Transverse colon (tissue), 4 donors: Measurements from ENCODE around the gene DHRS9.

Experiments
- EP300 ChIP-seq: sonication (generic); formaldehyde crosslinking; IDR thresholded peaks from one replicate; pipeline ENCODE4 v1.6.1; 2017; ENCODE audit warnings: antibody characterized with exemption, low read depth
- POLR2A ChIP-seq: fragments of 450-650 bp; IDR thresholded peaks from one replicate; pipeline ENCODE4 v1.6.1; 2016; ENCODE audit warnings: antibody characterized with exemption, mild to moderate bottlenecking, moderate library complexity
- POLR2AphosphoS5 ChIP-seq, 3 donors: sonication (generic); formaldehyde crosslinking; IDR thresholded peaks; one replicate each; pipeline ENCODE4 v1.6.1; 2016; ENCODE audit warnings: antibody characterized with exemption in 3 of 3
- TF ChIP-seq, protein P1 (sequence below), 5 experiments: fragments of 200-600 bp in 3 of 5; fragments of 450-650 bp in 2 of 5; sonication (generic) in 3 of 5; IDR thresholded peaks; 1 replicate in 2 of 5; 2 replicates in 3 of 5; pipeline ENCODE4 v1.5.1; 2016 to 2017; ENCODE audit warnings: antibody characterized with exemption in 5 of 5, inconsistent platforms in 3 of 5, mild to moderate bottlenecking in 2 of 5, moderate library complexity in 1 of 5

DNA sequence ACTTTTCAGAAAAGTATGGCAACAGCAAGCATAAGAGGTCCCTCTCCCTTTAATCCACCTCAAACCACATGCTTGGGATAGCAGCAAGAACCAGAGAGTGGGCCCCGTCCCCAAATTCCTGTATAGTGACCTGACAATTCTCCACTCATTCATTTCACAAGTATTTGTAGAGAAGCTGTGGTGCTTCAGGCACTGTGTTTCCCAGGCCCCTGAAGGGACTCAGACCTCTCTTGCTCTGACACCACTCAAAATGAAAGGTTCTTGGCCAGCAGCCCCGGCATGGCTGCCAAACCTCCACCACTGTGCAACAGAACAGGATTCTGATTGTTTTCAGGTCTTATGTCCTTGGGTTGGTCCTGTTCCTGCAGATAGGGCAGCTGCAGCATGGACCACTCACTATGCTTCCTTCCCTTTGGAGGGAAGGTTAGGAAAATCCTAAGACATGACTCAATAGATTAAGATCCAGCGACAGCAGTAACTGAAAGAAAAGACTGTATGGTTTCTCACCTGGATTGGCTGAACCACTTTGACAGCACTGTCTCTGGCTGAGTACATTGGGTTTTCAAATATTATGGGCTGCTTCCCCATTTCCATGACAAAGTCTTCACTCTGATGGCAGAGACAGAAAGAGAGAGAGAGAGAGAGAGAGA, 67.6 kb downstream of the DHRS9 start:
- no peak for TF ChIP-seq POLR2A
- TF ChIP-seq, protein P1, sequence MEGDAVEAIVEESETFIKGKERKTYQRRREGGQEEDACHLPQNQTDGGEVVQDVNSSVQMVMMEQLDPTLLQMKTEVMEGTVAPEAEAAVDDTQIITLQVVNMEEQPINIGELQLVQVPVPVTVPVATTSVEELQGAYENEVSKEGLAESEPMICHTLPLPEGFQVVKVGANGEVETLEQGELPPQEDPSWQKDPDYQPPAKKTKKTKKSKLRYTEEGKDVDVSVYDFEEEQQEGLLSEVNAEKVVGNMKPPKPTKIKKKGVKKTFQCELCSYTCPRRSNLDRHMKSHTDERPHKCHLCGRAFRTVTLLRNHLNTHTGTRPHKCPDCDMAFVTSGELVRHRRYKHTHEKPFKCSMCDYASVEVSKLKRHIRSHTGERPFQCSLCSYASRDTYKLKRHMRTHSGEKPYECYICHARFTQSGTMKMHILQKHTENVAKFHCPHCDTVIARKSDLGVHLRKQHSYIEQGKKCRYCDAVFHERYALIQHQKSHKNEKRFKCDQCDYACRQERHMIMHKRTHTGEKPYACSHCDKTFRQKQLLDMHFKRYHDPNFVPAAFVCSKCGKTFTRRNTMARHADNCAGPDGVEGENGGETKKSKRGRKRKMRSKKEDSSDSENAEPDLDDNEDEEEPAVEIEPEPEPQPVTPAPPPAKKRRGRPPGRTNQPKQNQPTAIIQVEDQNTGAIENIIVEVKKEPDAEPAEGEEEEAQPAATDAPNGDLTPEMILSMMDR (IDR thresholded peaks at IDR 0.05) = no peak
- no peak for TF ChIP-seq POLR2AphosphoS5 (IDR thresholded peaks at IDR 0.05)
- no peak for TF ChIP-seq EP300
